Measurements from ENCODE around the gene USP28. TPM values are rescaled to one million over a fixed set of nuclear protein-coding genes. Genes with fewer than 3 reads are reported as not detected.
"Not testable (repeated sequence)": the region's sequence is repeated elsewhere in the genome, so short reads cannot be mapped to it uniquely, and the experiment has no call there.

The USP28 gene
- total and polyA plus RNA-seq, 3 donors from 2014 or later: 23.2 to 39.9 (median 36.6) TPM

GRCh38 chr11:113885897-113886296 lies 10.5 kb upstream of the USP28 start:
- DNase-seq: no peak
- WGBS, 2 donors: 75 to 77% methylated on average over 6 of the region's 6 CpGs
- H3K36me3 ChIP-seq (ENCODE audit: low read depth, missing control alignments): no peaks in the 10 kb centered on the region

GRCh38 chr11:113884361-113884836 lies 9.0 kb upstream of the USP28 start:
- H3K27me3 ChIP-seq: no peaks in the 10 kb centered on the region
- H3K4me1 ChIP-seq: no peaks in the 10 kb centered on the region
- TF ChIP-seq CTCF (IDR thresholded peaks at IDR 0.05) (no peak), POLR2A (IDR thresholded peaks at IDR 0.05) (no peak)
- intact Hi-C loops (cut with DNase I; ENCODE audit: low total_unique reads): no loop called here
- no peak for DNase-seq
- WGBS, 2 donors: 74 to 75% methylated on average over 7 of the region's 7 CpGs
- no peak overlapping the region for H3K4me3 ChIP-seq
- H3K36me3 ChIP-seq (ENCODE audit: low read depth, missing control alignments): no peaks in the 10 kb centered on the region
- H3K9me3 ChIP-seq: no peaks in the 10 kb centered on the region
- no peak overlapping the region for H3K27ac ChIP-seq

More at GRCh38 chr11:113885897-113886296, 10.5 kb upstream of the USP28 start:
- TF ChIP-seq CTCF (IDR thresholded peaks at IDR 0.05): no peak
- TF ChIP-seq POLR2A (IDR thresholded peaks at IDR 0.05): no peak
- H3K27me3 ChIP-seq: no peaks in the 10 kb centered on the region
- H3K27ac ChIP-seq: no peak overlapping the region
- H3K4me1 ChIP-seq: no peaks in the 10 kb centered on the region
- H3K9me3 ChIP-seq: no peaks in the 10 kb centered on the region
- intact Hi-C loops (cut with DNase I; ENCODE audit: low total_unique reads): no loop called here
- H3K4me3 ChIP-seq: no peak overlapping the region

GRCh38 chr11:113881856-113882255 lies 6.5 kb upstream of the USP28 start:
- no peaks in the 10 kb centered on the region for H3K36me3 ChIP-seq (ENCODE audit: low read depth, missing control alignments)
- no peaks in the 10 kb centered on the region for H3K4me1 ChIP-seq
- WGBS, 2 donors: 85 to 91% methylated on average over 1 of the region's 1 CpG
- H3K4me3 ChIP-seq: no peak overlapping the region
- no peaks in the 10 kb centered on the region for H3K27me3 ChIP-seq
- H3K27ac ChIP-seq: no peak overlapping the region
- intact Hi-C loops (cut with DNase I; ENCODE audit: low total_unique reads): no loop called here
- H3K9me3 ChIP-seq: no peaks in the 10 kb centered on the region
- DNase-seq: no peak
- no peak for TF ChIP-seq CTCF (IDR thresholded peaks at IDR 0.05)
- no peak for TF ChIP-seq POLR2A (IDR thresholded peaks at IDR 0.05)

- Histone ChIP-seq H3K36me3 (ENCODE audit: low read depth, missing control alignments) (no peaks in the 10 kb centered on the region), H3K9me3 (no peaks in the 10 kb centered on the region), H3K27ac (no peak overlapping the region), H3K4me1 (no peaks in the 10 kb centered on the region), H3K4me3 (no peak overlapping the region), H3K27me3 (no peaks in the 10 kb centered on the region)
- TF ChIP-seq CTCF (IDR thresholded peaks at IDR 0.05) (no peak), POLR2A (IDR thresholded peaks at IDR 0.05) (no peak)
- WGBS, 2 donors: 82 to 83% methylated on average over 4 of the region's 4 CpGs
- no peak for DNase-seq
- intact Hi-C loops (cut with DNase I; ENCODE audit: low total_unique reads): no loop called here
Measured at GRCh38 chr11:113880971-113881370, 5.6 kb upstream of the USP28 start.

GRCh38 chr11:113879446-113879845 lies 4.1 kb upstream of the USP28 start:
- not testable (repeated sequence) for H3K4me1 ChIP-seq, H3K27ac ChIP-seq

More at GRCh38 chr11:113879446-113879845, 4.1 kb upstream of the USP28 start:
- H3K4me3 ChIP-seq; H3K36me3 ChIP-seq (ENCODE audit: low read depth, missing control alignments); H3K9me3 ChIP-seq; DNase-seq; H3K27me3 ChIP-seq; intact Hi-C loops (cut with DNase I; ENCODE audit: low total_unique reads): not testable (repeated sequence)
- WGBS, 2 donors: 93 to 100% methylated on average over 1 to 4 of the region's 4 CpGs
